ENCODE results near the gene POLR1E.

The POLR1E gene

GRCh38 chr9:37446401-37446800, 39.3 kb upstream of the POLR1E start:
- Histone ChIP-seq H3K27me3 (ENCODE audit: control insufficient read depth in 1 of 2, insufficient read depth in 2 of 2, low read length in 2 of 2) (no peaks in the 10 kb centered on the region), H3K27ac (ENCODE audit: low read length) (no peak overlapping the region), H3K9ac (ENCODE audit: low read length in 2 of 2) (no peak overlapping the region), H3K4me3 (ENCODE audit: low read length in 2 of 2) (no peak overlapping the region), H3K4me1 (ENCODE audit: control insufficient read depth, insufficient read depth, low read length) (peaks cover 2% of the 10 kb centered on the region), H3K9me3 (ENCODE audit: control insufficient read depth in 2 of 2, low read length in 2 of 2) (no peaks in the 10 kb centered on the region), H3K36me3 (ENCODE audit: control insufficient read depth in 2 of 2, insufficient read depth in 2 of 2, low read length in 2 of 2) (peaks cover 15 to 17% of the 10 kb centered on the region in 2 donors)

- peaks cover 6% of the 10 kb centered on the region for H3K4me1 ChIP-seq (ENCODE audit: control insufficient read depth, insufficient read depth, low read length)
- H3K4me3 ChIP-seq (ENCODE audit: low read length in 2 of 2): no peak overlapping the region
- no peak overlapping the region for H3K27ac ChIP-seq (ENCODE audit: low read length)
- H3K27me3 ChIP-seq (ENCODE audit: control insufficient read depth in 1 of 2, insufficient read depth in 2 of 2, low read length in 2 of 2): no peaks in the 10 kb centered on the region
- no peaks in the 10 kb centered on the region for H3K9me3 ChIP-seq (ENCODE audit: control insufficient read depth in 2 of 2, low read length in 2 of 2)
- H3K9ac ChIP-seq (ENCODE audit: low read length in 2 of 2): no peak overlapping the region
- peaks cover 8 to 10% of the 10 kb centered on the region in 2 donors for H3K36me3 ChIP-seq (ENCODE audit: control insufficient read depth in 2 of 2, insufficient read depth in 2 of 2, low read length in 2 of 2)
These were observed 38.6 kb upstream of the POLR1E start for GRCh38 chr9:37447111-37447510.

- no peak overlapping the region for H3K4me3 ChIP-seq (ENCODE audit: low read length in 2 of 2)
- H3K27me3 ChIP-seq (ENCODE audit: control insufficient read depth in 1 of 2, insufficient read depth in 2 of 2, low read length in 2 of 2): no peaks in the 10 kb centered on the region
- peaks cover 2 to 3% of the 10 kb centered on the region in 2 donors for H3K36me3 ChIP-seq (ENCODE audit: control insufficient read depth in 2 of 2, insufficient read depth in 2 of 2, low read length in 2 of 2)
- H3K9me3 ChIP-seq (ENCODE audit: control insufficient read depth in 2 of 2, low read length in 2 of 2): no peaks in the 10 kb centered on the region
- peaks cover 15% of the 10 kb centered on the region for H3K4me1 ChIP-seq (ENCODE audit: control insufficient read depth, insufficient read depth, low read length)
- no peak overlapping the region for H3K27ac ChIP-seq (ENCODE audit: low read length)
- H3K9ac ChIP-seq (ENCODE audit: low read length in 2 of 2): no peak overlapping the region
These were observed 35.7 kb upstream of the POLR1E start for GRCh38 chr9:37449862-37450632.

- no peaks in the 10 kb centered on the region for H3K27me3 ChIP-seq (ENCODE audit: control insufficient read depth in 1 of 2, insufficient read depth in 2 of 2, low read length in 2 of 2)
- H3K27ac ChIP-seq (ENCODE audit: low read length): peak overlapping the region; percentile 6
- H3K4me1 ChIP-seq (ENCODE audit: control insufficient read depth, insufficient read depth, low read length): peaks cover 15% of the 10 kb centered on the region
- no peak overlapping the region for H3K9ac ChIP-seq (ENCODE audit: low read length in 2 of 2)
- H3K4me3 ChIP-seq (ENCODE audit: low read length in 2 of 2): no peak overlapping the region
- H3K9me3 ChIP-seq (ENCODE audit: control insufficient read depth in 2 of 2, low read length in 2 of 2): no peaks in the 10 kb centered on the region
- peaks cover 3% of the 10 kb centered on the region in 2 donors for H3K36me3 ChIP-seq (ENCODE audit: control insufficient read depth in 2 of 2, insufficient read depth in 2 of 2, low read length in 2 of 2)
These were observed 34.1 kb upstream of the POLR1E start for GRCh38 chr9:37451628-37452027.

DNA sequence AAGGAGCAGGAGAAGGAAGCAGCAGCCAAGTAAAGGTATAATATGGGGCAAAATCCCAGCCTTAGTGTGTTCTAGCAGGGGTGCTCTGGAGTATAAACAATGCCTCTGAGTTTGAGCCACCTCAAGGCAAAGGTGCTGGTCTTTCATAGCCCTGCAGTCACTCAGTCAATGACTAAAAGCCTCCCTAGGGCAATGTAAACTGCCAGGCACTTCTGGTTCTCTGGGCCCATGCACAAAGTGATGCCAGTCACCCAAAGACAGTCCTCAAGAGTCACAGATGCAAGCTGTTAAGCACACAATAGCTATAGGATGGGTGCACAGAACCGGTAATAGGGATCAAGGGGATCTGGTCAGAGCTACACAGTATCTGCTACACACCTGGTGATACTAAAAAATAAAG, 33.1 kb upstream of the POLR1E start:
- Histone ChIP-seq H3K27me3 (ENCODE audit: control insufficient read depth in 1 of 2, insufficient read depth in 2 of 2, low read length in 2 of 2) (no peaks in the 10 kb centered on the region), H3K4me3 (ENCODE audit: low read length in 2 of 2) (no peak overlapping the region), H3K27ac (ENCODE audit: low read length) (no peak overlapping the region), H3K4me1 (ENCODE audit: control insufficient read depth, insufficient read depth, low read length) (peaks cover 15% of the 10 kb centered on the region), H3K36me3 (ENCODE audit: control insufficient read depth in 2 of 2, insufficient read depth in 2 of 2, low read length in 2 of 2) (peaks cover 3% of the 10 kb centered on the region in 2 donors), H3K9me3 (ENCODE audit: control insufficient read depth in 2 of 2, low read length in 2 of 2) (no peaks in the 10 kb centered on the region), H3K9ac (ENCODE audit: low read length in 2 of 2) (no peak overlapping the region)

- Histone ChIP-seq H3K9ac (ENCODE audit: low read length in 2 of 2) (no peak overlapping the region), H3K9me3 (ENCODE audit: control insufficient read depth in 2 of 2, low read length in 2 of 2) (no peaks in the 10 kb centered on the region), H3K27me3 (ENCODE audit: control insufficient read depth in 1 of 2, insufficient read depth in 2 of 2, low read length in 2 of 2) (no peaks in the 10 kb centered on the region), H3K4me1 (ENCODE audit: control insufficient read depth, insufficient read depth, low read length) (peaks cover 15% of the 10 kb centered on the region), H3K27ac (ENCODE audit: low read length) (no peak overlapping the region), H3K4me3 (ENCODE audit: low read length in 2 of 2) (no peak overlapping the region), H3K36me3 (ENCODE audit: control insufficient read depth in 2 of 2, insufficient read depth in 2 of 2, low read length in 2 of 2) (peaks cover 0 to 3% of the 10 kb centered on the region in 2 donors)
These were observed 31.9 kb upstream of the POLR1E start for GRCh38 chr9:37453827-37454226.

GRCh38 chr9:37454238-37454637, 31.5 kb upstream of the POLR1E start:
- H3K36me3 ChIP-seq (ENCODE audit: control insufficient read depth in 2 of 2, insufficient read depth in 2 of 2, low read length in 2 of 2): peaks cover 0 to 3% of the 10 kb centered on the region in 2 donors

GRCh38 chr9:37455884-37456647, 29.7 kb upstream of the POLR1E start:
- peaks cover 13% of the 10 kb centered on the region for H3K4me1 ChIP-seq (ENCODE audit: control insufficient read depth, insufficient read depth, low read length)
- peaks cover 0 to 3% of the 10 kb centered on the region in 2 donors for H3K36me3 ChIP-seq (ENCODE audit: control insufficient read depth in 2 of 2, insufficient read depth in 2 of 2, low read length in 2 of 2)
- no peak overlapping the region for H3K4me3 ChIP-seq (ENCODE audit: low read length in 2 of 2)
- H3K27ac ChIP-seq (ENCODE audit: low read length): no peak overlapping the region
- no peaks in the 10 kb centered on the region for H3K9me3 ChIP-seq (ENCODE audit: control insufficient read depth in 2 of 2, low read length in 2 of 2)
- H3K27me3 ChIP-seq (ENCODE audit: control insufficient read depth in 1 of 2, insufficient read depth in 2 of 2, low read length in 2 of 2): no peaks in the 10 kb centered on the region
- no peak overlapping the region for H3K9ac ChIP-seq (ENCODE audit: low read length in 2 of 2)

More at GRCh38 chr9:37454238-37454637, 31.5 kb upstream of the POLR1E start:
- H3K4me1 ChIP-seq (ENCODE audit: control insufficient read depth, insufficient read depth, low read length): peaks cover 15% of the 10 kb centered on the region
- H3K9ac ChIP-seq (ENCODE audit: low read length in 2 of 2): no peak overlapping the region
- no peak overlapping the region for H3K4me3 ChIP-seq (ENCODE audit: low read length in 2 of 2)
- H3K27ac ChIP-seq (ENCODE audit: low read length): no peak overlapping the region
- no peaks in the 10 kb centered on the region for H3K9me3 ChIP-seq (ENCODE audit: control insufficient read depth in 2 of 2, low read length in 2 of 2)
- no peaks in the 10 kb centered on the region for H3K27me3 ChIP-seq (ENCODE audit: control insufficient read depth in 1 of 2, insufficient read depth in 2 of 2, low read length in 2 of 2)

DNA sequence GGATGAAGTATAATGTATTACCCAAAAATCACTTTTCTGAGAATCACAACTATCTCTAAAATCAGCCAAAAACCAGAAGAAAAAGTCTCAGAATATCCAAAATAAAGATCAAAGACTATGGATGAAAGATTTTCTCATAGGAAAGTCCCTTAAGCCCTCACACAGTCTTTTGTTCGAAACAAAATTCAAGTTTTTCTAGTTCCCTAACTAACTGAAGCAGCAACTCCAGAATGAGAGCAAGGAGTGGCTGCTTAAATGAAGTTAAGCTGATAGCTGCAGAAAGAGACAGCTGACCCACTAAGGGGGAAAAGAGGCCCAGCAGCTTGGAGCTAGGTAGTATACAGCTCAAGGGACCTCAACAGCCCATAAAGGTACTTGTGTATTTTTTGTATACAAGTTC, 28.9 kb upstream of the POLR1E start:
- Histone ChIP-seq H3K9me3 (ENCODE audit: control insufficient read depth in 2 of 2, low read length in 2 of 2) (no peaks in the 10 kb centered on the region), H3K27me3 (ENCODE audit: control insufficient read depth in 1 of 2, insufficient read depth in 2 of 2, low read length in 2 of 2) (no peaks in the 10 kb centered on the region), H3K4me1 (ENCODE audit: control insufficient read depth, insufficient read depth, low read length) (peaks cover 9% of the 10 kb centered on the region), H3K27ac (ENCODE audit: low read length) (no peak overlapping the region), H3K4me3 (ENCODE audit: low read length in 2 of 2) (no peak overlapping the region), H3K9ac (ENCODE audit: low read length in 2 of 2) (no peak overlapping the region), H3K36me3 (ENCODE audit: control insufficient read depth in 2 of 2, insufficient read depth in 2 of 2, low read length in 2 of 2) (peaks cover 0 to 3% of the 10 kb centered on the region in 2 donors)

- Histone ChIP-seq H3K36me3 (ENCODE audit: control insufficient read depth in 2 of 2, insufficient read depth in 2 of 2, low read length in 2 of 2) (no peaks in the 10 kb centered on the region), H3K9me3 (ENCODE audit: control insufficient read depth in 2 of 2, low read length in 2 of 2) (no peaks in the 10 kb centered on the region), H3K4me3 (ENCODE audit: low read length in 2 of 2) (peak overlapping the region; percentile 95 to 99), H3K4me1 (ENCODE audit: control insufficient read depth, insufficient read depth, low read length) (peaks cover 26% of the 10 kb centered on the region), H3K27ac (ENCODE audit: low read length) (peak overlapping the region; percentile 96), H3K9ac (ENCODE audit: low read length in 2 of 2) (peak overlapping the region; percentile 97 to 99), H3K27me3 (ENCODE audit: control insufficient read depth in 1 of 2, insufficient read depth in 2 of 2, low read length in 2 of 2) (no peaks in the 10 kb centered on the region)
These were observed 21.7 kb upstream of the POLR1E start for GRCh38 chr9:37464006-37464405.
